MCF 10A (cell line): ENCODE data around the gene GEMIN8. TPM values are rescaled to one million over a fixed set of nuclear protein-coding genes. Genes with fewer than 3 reads are reported as not detected.

Experiments used
- BruUV-seq: library from RNA; stranded (reverse); fragments of 400-500 nt; replicated peaks from 2 replicates; lab custom pipeline; 2021; lab: Mats Ljungman, UMichigan
- CTCF ChIA-PET: fragments of 300-600 bp; sonication (Branson Sonifier 250); formaldehyde crosslinking; extraction: SDS; loops from one replicate; lab custom pipeline; 2021; ENCODE audit warnings: antibody characterized with exemption, inconsistent platforms; lab: Yijun Ruan, JAX
- POLR2A ChIA-PET: fragments of 300-600, 350-650 bp; sonication (Branson Sonifier 250); formaldehyde crosslinking; extraction: SDS; loops from one replicate; lab custom pipeline; 2020; ENCODE audit warnings: antibody characterized with exemption, inconsistent platforms; lab: Yijun Ruan, JAX
- DNase-seq: peaks from one replicate; pipeline ENCODE4 v3.0.0-alpha.2; 2018; ENCODE audit not compliant: unreplicated experiment
- H3K27ac Mint-ChIP-seq: one replicate; pipeline ENCODE4 v1.8.0; 2022; ENCODE audit warnings: mild to moderate bottlenecking, low read depth, mixed read lengths; ENCODE audit not compliant: unreplicated experiment
- H3K27me3 Mint-ChIP-seq: one replicate; pipeline ENCODE4 v1.8.0; 2022; ENCODE audit warnings: mixed read lengths; ENCODE audit not compliant: insufficient read depth, unreplicated experiment
- H3K36me3 Mint-ChIP-seq: one replicate; pipeline ENCODE4 v1.8.0; 2022; ENCODE audit warnings: mild to moderate bottlenecking, moderate library complexity, mixed read lengths; ENCODE audit not compliant: insufficient read depth, unreplicated experiment
- H3K4me1 Mint-ChIP-seq: one replicate; pipeline ENCODE4 v1.8.0; 2022; ENCODE audit warnings: mixed read lengths; ENCODE audit not compliant: insufficient read depth, unreplicated experiment
- H3K4me3 Mint-ChIP-seq: one replicate; pipeline ENCODE4 v1.8.0; 2022; ENCODE audit warnings: mild to moderate bottlenecking, moderate library complexity, mixed read lengths; ENCODE audit not compliant: unreplicated experiment
- H3K9me3 Mint-ChIP-seq: one replicate; pipeline ENCODE4 v1.8.0; 2022; ENCODE audit warnings: mixed read lengths; ENCODE audit not compliant: unreplicated experiment
- intact Hi-C: fragments of 100-400 bp; cut with micrococcal nuclease; formaldehyde crosslinking; loops from 2 replicates; pipeline ENCODE4 v1.14.1; 2022
- total RNA-seq: library from RNA; stranded (reverse); gene quantifications from 2 replicates; pipeline ENCODE4 v1.2.3, GENCODE V29; 2022
- TF ChIP-seq, protein P1 (sequence below): fragments of 200-600 bp; IDR thresholded peaks from one replicate; pipeline ENCODE4 v1.8.0; 2022; ENCODE audit warnings: antibody characterized with exemption, mild to moderate bottlenecking; ENCODE audit not compliant: unreplicated experiment

The GEMIN8 gene
- total RNA-seq, 1 experiment from 2014 or later, result 28.2 TPM

DNA sequence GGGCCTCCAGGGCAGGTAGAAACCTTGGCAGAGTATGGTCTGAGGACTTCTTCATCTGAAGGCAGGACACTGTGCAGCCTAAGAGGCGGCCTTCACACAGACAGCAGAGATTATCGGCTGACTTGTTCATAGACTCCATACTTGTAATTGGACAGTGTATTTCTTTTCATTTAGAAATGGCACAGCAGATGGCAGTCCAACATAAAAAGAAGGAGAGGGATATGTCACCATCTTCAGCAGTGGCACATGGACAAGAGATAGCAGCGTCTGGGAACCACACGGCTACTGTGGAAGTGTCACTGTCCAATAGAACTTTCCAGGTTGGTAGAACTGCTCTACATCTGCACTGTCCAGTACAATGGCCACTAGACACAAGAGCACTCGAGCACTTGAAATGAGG is 21.7 kb upstream of the GEMIN8 start:
- POLR2A ChIA-PET, result no interaction called here
- BruUV-seq, result no TSS peak

DNA sequence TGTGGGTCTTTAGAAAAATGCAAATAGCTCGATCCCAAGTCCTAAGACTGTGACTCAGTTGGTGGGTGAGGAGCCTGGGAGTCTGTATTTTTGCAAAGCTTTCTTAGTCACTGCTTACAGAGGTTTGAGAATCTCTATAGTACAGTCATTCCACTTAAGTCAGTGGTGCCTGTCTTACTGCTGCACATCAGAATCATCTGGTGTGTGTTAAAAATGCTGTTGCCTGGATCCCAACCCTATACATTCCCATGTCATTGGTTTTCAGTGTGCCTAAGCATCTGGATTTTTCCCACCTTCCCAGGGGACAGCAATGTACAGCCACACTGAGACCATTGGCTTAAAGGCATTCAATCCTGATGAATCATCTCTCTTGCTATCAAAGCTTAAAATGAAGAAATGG is 21.0 kb upstream of the GEMIN8 start:
- TF ChIP-seq, protein P1, sequence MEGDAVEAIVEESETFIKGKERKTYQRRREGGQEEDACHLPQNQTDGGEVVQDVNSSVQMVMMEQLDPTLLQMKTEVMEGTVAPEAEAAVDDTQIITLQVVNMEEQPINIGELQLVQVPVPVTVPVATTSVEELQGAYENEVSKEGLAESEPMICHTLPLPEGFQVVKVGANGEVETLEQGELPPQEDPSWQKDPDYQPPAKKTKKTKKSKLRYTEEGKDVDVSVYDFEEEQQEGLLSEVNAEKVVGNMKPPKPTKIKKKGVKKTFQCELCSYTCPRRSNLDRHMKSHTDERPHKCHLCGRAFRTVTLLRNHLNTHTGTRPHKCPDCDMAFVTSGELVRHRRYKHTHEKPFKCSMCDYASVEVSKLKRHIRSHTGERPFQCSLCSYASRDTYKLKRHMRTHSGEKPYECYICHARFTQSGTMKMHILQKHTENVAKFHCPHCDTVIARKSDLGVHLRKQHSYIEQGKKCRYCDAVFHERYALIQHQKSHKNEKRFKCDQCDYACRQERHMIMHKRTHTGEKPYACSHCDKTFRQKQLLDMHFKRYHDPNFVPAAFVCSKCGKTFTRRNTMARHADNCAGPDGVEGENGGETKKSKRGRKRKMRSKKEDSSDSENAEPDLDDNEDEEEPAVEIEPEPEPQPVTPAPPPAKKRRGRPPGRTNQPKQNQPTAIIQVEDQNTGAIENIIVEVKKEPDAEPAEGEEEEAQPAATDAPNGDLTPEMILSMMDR, result no peak
- H3K27me3 Mint-ChIP-seq, result peaks cover 93% of the 10 kb centered on the region
- no peak overlapping the region for H3K4me3 Mint-ChIP-seq
- CTCF ChIA-PET, result interaction anchor here (0.6 to 1.5 kb wide), 6 partner anchors 11 to 1206 kb away, joined by 3 to 13 read pairs (median 4); no protein-coding TSS in a partner anchor
- intact Hi-C loops, result loop anchor here (5.0 kb wide), 1 partner anchor 1092 kb away; no protein-coding TSS in a partner anchor
- POLR2A ChIA-PET, result no interaction called here
- no peaks in the 10 kb centered on the region for H3K36me3 Mint-ChIP-seq
- no peaks in the 10 kb centered on the region for H3K9me3 Mint-ChIP-seq
- BruUV-seq, result no TSS peak
- H3K4me1 Mint-ChIP-seq, result no peaks in the 10 kb centered on the region
- no peak overlapping the region for H3K27ac Mint-ChIP-seq
- no peak for DNase-seq

More for the DNA sequence above, 21.7 kb upstream of the GEMIN8 start:
- no peaks in the 10 kb centered on the region for H3K4me1 Mint-ChIP-seq
- no peak for DNase-seq
- H3K36me3 Mint-ChIP-seq, result no peaks in the 10 kb centered on the region
- CTCF ChIA-PET, result interaction anchor here (0.6 to 1.3 kb wide), 5 partner anchors 11 to 1168 kb away, joined by 3 to 6 read pairs (median 3); no protein-coding TSS in a partner anchor
- no peak overlapping the region for H3K4me3 Mint-ChIP-seq
- peaks cover 96% of the 10 kb centered on the region for H3K27me3 Mint-ChIP-seq
- intact Hi-C loops, result loop anchor here (5.0 kb wide), 1 partner anchor 1091 kb away; no protein-coding TSS in a partner anchor
- no peaks in the 10 kb centered on the region for H3K9me3 Mint-ChIP-seq
- no peak overlapping the region for H3K27ac Mint-ChIP-seq
- TF ChIP-seq, protein P1, result no peak

DNA sequence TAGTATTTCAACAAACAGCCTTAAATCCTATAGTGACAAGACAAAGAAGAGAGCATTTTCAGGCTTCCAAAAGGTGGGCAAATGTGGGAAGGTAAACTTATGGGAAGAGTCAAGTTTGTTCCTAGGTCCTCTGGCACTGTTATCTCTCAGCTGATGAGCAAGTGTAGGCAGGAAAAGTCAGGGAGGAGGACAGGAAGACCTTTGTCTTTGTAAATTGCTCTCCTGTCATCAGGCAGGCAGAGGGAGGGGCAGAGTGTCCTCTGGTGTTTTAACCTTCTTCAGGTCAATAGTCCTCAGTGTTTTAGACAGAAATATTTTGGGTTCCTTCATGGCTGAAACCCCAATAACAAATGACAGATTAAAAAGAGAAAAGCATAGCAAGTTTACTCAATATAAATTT is 13.5 kb upstream of the GEMIN8 start:
- CTCF ChIA-PET, result no interaction called here
- no peak for DNase-seq
- Mint-ChIP-seq H3K27ac (no peak overlapping the region), H3K9me3 (no peaks in the 10 kb centered on the region), H3K4me3 (no peak overlapping the region), H3K36me3 (no peaks in the 10 kb centered on the region), H3K27me3 (peaks cover 80% of the 10 kb centered on the region), H3K4me1 (no peaks in the 10 kb centered on the region)
- TF ChIP-seq, protein P1, result no peak
- POLR2A ChIA-PET, result no interaction called here
- no TSS peak for BruUV-seq
- intact Hi-C loops, result no loop called here

DNA sequence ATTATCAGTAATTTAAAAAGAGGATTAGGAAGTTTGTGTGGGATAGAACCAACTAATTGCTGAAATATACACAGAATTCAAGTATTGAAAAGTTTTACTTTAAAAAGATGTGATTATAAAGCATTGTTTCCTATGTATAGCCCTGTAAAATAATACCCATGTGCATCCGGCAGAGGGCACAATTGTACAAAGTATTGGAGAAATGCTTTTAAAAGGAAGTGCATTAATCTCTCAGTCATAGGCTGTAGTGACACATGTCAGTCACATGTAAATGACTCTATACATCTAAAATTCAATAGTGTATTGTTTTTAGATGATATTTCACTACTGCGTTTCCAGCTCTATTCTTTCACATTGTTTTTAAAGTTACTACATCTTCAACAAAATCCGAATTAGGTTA is 9.7 kb upstream of the GEMIN8 start:
- TF ChIP-seq, protein P1, result peak; percentile 81
- no peak overlapping the region for H3K4me3 Mint-ChIP-seq
- no peak overlapping the region for H3K27ac Mint-ChIP-seq
- H3K9me3 Mint-ChIP-seq, result peaks cover 8% of the 10 kb centered on the region
- intact Hi-C loops, result loop anchor here (1.0 to 5.0 kb wide), 4 partner anchors 489 to 1204 kb away; no protein-coding TSS in a partner anchor
- CTCF ChIA-PET, result interaction anchor here (0.6 to 2.5 kb wide), 15 partner anchors 10 to 1203 kb away, joined by 3 to 17 read pairs (median 3); partner anchors contain the start of gene GEMIN8
- no peaks in the 10 kb centered on the region for H3K4me1 Mint-ChIP-seq
- H3K27me3 Mint-ChIP-seq, result peaks cover 81% of the 10 kb centered on the region
- H3K36me3 Mint-ChIP-seq, result no peaks in the 10 kb centered on the region
- POLR2A ChIA-PET, result interaction anchor here (1.1 kb wide), 1 partner anchor 10 kb away, joined by 3 read pairs; no protein-coding TSS in a partner anchor
- no TSS peak for BruUV-seq
- peak; percentile 75 for DNase-seq
